SK-N-SH (cell line): Measurements from ENCODE around the gene CNTNAP2.

Experiments used
- EP300 ChIP-seq, 2 experiments: IDR thresholded peaks; 2 replicates each; pipeline versions ENCODE4 v1.4.0 to v1.6.1; 2012; ENCODE audit warnings: borderline replicate concordance in 1 of 2, low read depth in 1 of 2, low read length in 1 of 2
- FOXM1 ChIP-seq: IDR thresholded peaks from 2 replicates; pipeline ENCODE4 v1.4.0; 2012; ENCODE audit warnings: low read depth, mild to moderate bottlenecking
- MXI1 ChIP-seq: IDR thresholded peaks from 2 replicates; pipeline ENCODE4 v1.6.1; 2012; ENCODE audit warnings: mild to moderate bottlenecking, low read depth, low read length, improper control_type of control experiment
- POLR2AphosphoS5 ChIP-seq: IDR thresholded peaks from 2 replicates; pipeline ENCODE4 v1.6.1; 2012; ENCODE audit warnings: low read depth, low read length
- RAD21 ChIP-seq: IDR thresholded peaks from 2 replicates; pipeline ENCODE4 v1.6.1; 2012; ENCODE audit warnings: mild to moderate bottlenecking, low read length
- SIN3A ChIP-seq: IDR thresholded peaks from 2 replicates; pipeline ENCODE4 v1.6.1; 2012; ENCODE audit warnings: low read depth, mild to moderate bottlenecking, low read length, moderate library complexity, borderline replicate concordance
- SMC3 ChIP-seq: IDR thresholded peaks from 2 replicates; pipeline ENCODE4 v1.6.1; 2012; ENCODE audit warnings: low read depth, low read length, improper control_type of control experiment
- TAF1 ChIP-seq: IDR thresholded peaks from 2 replicates; pipeline ENCODE4 v1.6.1; 2012; ENCODE audit warnings: low read depth, mild to moderate bottlenecking, low read length, moderate library complexity, borderline replicate concordance
- YY1 ChIP-seq: IDR thresholded peaks from 2 replicates; pipeline ENCODE4 v1.4.0; 2012; ENCODE audit warnings: low read depth, mild to moderate bottlenecking
- TF ChIP-seq, protein P1 (sequence below): fragments of 200-600 bp; sonication (generic); IDR thresholded peaks from 2 replicates; pipeline ENCODE4 v1.6.1; 2017; ENCODE audit warnings: antibody characterized with exemption, mild to moderate bottlenecking, moderate library complexity
- TF ChIP-seq, protein P2 (sequence below): IDR thresholded peaks from 2 replicates; pipeline ENCODE4 v1.6.1; 2012; ENCODE audit warnings: mild to moderate bottlenecking, low read depth, low read length, moderate library complexity
- TF ChIP-seq, protein P3 (sequence below): IDR thresholded peaks from 2 replicates; pipeline ENCODE4 v1.4.0; 2012; ENCODE audit warnings: low read depth
- TF ChIP-seq, protein P4 (sequence below): fragments of 150-350 bp; IDR thresholded peaks from 2 replicates; pipeline ENCODE4 v1.6.1; 2016; ENCODE audit warnings: mild to moderate bottlenecking, low read depth, low read length

DNA sequence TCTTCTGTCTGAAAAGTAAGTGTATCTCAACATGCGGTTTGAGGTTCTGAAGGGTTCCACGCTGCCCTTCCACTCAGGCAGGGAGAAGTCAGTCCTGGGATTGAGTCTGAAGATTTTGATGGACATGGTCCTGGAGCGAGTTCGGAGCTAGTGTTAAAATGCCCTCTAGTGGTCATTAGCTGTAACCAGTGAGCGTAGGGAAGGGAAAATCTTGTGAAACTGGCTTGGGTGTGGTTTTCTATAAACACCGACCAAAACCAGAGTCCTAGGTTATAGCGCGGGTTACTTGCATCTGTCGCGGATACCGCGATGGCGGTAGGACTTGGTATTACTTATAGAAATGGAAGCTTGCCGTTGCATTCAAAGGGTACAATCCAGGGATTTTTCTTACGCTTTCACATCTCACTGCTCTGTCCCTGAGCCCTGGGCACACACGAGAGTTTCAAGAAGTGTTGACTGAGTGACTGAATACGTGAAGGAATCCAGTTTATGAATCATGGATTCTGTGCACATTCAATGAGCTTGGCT lies 2125.8 kb downstream of the CNTNAP2 start:
- TF ChIP-seq SMC3, result peak; percentile 74
- TF ChIP-seq TAF1, result no peak
- peak; percentile 92 for TF ChIP-seq RAD21
- TF ChIP-seq POLR2AphosphoS5, result no peak
- no peak for TF ChIP-seq YY1
- TF ChIP-seq, protein P1, sequence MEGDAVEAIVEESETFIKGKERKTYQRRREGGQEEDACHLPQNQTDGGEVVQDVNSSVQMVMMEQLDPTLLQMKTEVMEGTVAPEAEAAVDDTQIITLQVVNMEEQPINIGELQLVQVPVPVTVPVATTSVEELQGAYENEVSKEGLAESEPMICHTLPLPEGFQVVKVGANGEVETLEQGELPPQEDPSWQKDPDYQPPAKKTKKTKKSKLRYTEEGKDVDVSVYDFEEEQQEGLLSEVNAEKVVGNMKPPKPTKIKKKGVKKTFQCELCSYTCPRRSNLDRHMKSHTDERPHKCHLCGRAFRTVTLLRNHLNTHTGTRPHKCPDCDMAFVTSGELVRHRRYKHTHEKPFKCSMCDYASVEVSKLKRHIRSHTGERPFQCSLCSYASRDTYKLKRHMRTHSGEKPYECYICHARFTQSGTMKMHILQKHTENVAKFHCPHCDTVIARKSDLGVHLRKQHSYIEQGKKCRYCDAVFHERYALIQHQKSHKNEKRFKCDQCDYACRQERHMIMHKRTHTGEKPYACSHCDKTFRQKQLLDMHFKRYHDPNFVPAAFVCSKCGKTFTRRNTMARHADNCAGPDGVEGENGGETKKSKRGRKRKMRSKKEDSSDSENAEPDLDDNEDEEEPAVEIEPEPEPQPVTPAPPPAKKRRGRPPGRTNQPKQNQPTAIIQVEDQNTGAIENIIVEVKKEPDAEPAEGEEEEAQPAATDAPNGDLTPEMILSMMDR, result peak; percentile 98
- no peak for TF ChIP-seq MXI1
- TF ChIP-seq, protein P2, sequence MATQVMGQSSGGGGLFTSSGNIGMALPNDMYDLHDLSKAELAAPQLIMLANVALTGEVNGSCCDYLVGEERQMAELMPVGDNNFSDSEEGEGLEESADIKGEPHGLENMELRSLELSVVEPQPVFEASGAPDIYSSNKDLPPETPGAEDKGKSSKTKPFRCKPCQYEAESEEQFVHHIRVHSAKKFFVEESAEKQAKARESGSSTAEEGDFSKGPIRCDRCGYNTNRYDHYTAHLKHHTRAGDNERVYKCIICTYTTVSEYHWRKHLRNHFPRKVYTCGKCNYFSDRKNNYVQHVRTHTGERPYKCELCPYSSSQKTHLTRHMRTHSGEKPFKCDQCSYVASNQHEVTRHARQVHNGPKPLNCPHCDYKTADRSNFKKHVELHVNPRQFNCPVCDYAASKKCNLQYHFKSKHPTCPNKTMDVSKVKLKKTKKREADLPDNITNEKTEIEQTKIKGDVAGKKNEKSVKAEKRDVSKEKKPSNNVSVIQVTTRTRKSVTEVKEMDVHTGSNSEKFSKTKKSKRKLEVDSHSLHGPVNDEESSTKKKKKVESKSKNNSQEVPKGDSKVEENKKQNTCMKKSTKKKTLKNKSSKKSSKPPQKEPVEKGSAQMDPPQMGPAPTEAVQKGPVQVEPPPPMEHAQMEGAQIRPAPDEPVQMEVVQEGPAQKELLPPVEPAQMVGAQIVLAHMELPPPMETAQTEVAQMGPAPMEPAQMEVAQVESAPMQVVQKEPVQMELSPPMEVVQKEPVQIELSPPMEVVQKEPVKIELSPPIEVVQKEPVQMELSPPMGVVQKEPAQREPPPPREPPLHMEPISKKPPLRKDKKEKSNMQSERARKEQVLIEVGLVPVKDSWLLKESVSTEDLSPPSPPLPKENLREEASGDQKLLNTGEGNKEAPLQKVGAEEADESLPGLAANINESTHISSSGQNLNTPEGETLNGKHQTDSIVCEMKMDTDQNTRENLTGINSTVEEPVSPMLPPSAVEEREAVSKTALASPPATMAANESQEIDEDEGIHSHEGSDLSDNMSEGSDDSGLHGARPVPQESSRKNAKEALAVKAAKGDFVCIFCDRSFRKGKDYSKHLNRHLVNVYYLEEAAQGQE, result no peak
- TF ChIP-seq SIN3A, result no peak
- TF ChIP-seq, protein P3, sequence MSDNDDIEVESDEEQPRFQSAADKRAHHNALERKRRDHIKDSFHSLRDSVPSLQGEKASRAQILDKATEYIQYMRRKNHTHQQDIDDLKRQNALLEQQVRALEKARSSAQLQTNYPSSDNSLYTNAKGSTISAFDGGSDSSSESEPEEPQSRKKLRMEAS, result no peak
- TF ChIP-seq FOXM1, result no peak
- TF ChIP-seq EP300 (IDR thresholded peaks at IDR 0.05; ENCODE audit: borderline replicate concordance in 1 of 2, low read depth in 1 of 2, low read length in 1 of 2), result no peak
- TF ChIP-seq, protein P4, sequence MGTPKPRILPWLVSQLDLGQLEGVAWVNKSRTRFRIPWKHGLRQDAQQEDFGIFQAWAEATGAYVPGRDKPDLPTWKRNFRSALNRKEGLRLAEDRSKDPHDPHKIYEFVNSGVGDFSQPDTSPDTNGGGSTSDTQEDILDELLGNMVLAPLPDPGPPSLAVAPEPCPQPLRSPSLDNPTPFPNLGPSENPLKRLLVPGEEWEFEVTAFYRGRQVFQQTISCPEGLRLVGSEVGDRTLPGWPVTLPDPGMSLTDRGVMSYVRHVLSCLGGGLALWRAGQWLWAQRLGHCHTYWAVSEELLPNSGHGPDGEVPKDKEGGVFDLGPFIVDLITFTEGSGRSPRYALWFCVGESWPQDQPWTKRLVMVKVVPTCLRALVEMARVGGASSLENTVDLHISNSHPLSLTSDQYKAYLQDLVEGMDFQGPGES, result no peak
